NCI-H2227 (cell line): Measurements from ENCODE around the gene PPP1R17.
A peak's percentile ranks its signal among the peaks of the same experiment; 100 is the strongest.

Source experiments
- DNase-seq: peaks from one replicate; lab custom pipeline; 2025; ENCODE audit not compliant: unreplicated experiment; lab: John Stamatoyannopoulos, UW

The PPP1R17 gene

DNA sequence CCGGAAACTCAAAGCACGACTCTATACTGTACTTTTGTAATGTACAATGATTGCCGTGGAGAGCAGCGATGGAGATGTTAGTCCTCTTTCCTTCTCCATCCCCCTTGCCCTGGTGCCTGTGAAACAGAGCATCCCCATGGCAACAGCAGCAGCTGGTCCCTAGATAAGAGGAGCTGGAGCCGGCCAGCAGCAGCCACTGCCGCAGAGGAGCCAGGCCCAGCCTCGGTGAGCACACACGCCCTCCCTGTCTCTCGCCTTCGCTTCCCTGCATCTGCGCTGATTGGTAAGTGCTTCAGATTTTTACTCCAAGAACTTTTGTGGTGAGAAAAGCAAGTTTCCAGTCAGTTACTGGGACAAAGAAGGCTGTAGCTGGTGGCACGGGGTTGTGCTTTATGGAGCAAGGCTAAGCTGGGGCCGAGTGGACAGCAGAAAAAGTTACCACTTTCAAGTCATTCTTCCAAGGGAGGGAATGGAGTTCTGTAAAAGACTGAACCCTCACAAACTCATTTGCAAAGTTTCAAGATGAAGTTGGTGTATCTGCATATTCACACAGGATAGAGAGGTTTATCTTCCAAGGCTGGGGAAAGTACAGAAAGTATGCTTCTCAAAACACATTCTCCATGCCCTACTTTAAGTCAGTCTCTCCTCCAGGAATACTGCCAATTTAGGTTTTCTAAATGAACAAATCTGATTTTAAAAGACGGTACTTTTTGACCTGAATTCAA lies at the start of gene PPP1R17:
PPP1R17 (plus strand) TSS at position 192 of the 725 bp plus-strand sequence. CDS start 5,227 bp downstream, outside the sequence.
- DNase-seq: peak; percentile 48

DNA sequence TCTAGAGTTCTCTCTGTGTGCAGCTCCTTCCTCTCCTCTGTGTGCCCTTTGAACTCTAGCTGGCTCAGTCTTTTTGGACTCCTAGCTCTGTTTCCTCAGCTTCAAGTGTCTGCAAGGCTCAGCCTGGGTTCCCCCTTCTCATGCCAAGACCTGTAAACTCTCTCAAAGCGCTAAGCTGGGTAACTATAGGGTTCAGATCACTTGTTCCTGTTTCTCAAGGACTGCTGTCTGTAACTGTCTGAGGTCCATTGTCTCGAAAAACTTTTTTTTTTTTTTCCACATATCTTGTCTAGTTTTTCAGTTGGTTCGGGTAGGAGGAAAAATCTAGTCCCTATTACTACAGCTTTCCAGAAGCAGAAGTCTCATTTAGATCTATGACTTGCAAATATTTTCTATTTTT lies 46.6 kb upstream of the PPP1R17 start:
- no peak for DNase-seq

DNA sequence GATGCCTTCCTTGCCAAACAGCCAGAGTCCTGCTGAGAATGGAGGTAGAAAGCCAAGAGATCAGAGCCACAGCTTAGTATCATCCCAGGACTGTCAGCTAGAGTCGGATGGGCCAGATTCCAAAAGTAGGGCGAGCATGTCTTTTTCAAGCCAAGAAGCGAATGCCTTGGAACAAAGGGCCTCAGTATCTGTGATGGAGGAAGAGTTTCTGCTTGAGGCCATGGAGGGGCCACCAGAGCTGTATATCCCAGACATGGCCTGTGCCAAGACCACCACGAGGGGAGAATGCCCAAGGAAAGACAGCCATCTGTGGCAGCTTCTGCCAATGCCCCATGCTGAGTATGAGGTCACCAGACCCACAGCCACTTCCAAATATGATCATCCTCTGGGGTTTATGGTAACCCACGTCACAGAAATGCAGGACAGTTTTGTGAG lies 44.3 kb upstream of the PPP1R17 start:
- DNase-seq: no peak

DNA sequence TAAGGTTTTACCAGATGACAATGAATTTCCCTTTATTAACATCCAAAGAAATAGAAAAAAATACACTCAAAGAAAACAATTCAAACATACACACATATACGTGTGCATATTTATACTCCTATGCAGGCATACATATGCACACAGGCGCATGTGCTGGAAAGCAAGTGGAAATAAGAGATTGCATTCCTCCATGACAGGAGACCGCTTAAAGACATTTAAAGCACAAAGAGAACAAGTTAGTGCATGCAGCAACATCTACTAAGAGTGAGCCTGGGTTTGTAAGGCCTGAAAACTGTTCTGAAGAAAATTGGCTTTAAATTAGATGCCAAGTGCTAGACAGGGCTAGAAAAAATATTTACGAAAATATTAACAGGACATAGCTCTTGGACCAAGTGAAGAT lies 40.1 kb upstream of the PPP1R17 start:
- no peak for DNase-seq

DNA sequence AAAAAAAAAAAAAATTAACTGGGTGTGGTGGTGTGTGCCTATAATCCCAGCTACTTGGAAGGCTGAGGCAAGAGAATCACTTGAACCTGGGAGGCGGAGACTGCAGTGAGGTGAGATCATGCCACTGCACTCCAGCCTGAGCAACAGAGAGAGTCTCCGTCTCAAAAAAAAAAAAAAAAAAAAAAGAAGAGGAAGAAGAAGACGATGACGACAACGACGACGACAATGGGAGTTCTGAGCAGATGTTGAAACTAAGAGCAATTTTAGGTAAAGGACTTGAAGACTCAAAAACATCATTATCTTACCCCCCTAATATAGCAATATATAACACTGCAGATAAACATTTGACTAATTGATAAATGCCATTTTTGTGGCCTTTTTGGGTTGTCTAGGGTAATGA lies 39.5 kb upstream of the PPP1R17 start:
- DNase-seq: no peak

DNA sequence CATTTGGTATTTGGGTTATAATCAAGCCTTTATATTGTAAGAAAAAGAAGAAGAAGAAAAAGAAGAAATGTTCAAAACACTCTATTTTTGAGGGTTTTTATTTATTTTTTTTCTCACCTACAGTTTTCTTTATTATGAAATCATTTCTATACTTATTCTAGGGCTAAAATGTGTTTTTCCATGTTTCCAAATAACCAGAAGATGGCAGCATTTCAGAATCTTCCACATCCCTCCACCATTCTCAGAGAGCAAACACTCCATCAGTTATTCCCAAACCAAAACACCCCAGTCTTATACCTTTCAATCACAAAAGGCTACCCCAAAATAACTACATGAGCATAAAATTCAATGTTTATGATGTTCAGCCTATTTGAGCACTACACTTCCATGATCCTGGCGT lies 38.7 kb upstream of the PPP1R17 start:
- DNase-seq: no peak

DNA sequence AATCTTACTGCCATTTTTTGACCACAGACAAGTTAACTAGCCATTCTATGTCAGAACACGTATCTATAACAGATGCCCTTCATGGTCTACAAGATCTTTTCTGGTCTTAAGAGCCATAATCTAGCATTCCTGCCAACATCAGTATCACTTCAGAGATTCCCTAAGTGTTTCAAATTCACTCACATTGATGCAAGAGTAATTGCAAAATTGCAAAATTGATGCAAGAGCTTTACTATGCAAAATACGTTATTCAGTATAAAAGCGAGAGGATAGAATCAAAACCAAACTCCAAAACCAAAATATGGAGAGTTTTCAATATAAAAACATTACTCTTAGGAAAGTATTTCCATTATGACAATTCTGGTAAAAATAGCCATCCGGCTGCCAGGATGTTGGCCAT lies 38.1 kb upstream of the PPP1R17 start:
- no peak for DNase-seq

DNA sequence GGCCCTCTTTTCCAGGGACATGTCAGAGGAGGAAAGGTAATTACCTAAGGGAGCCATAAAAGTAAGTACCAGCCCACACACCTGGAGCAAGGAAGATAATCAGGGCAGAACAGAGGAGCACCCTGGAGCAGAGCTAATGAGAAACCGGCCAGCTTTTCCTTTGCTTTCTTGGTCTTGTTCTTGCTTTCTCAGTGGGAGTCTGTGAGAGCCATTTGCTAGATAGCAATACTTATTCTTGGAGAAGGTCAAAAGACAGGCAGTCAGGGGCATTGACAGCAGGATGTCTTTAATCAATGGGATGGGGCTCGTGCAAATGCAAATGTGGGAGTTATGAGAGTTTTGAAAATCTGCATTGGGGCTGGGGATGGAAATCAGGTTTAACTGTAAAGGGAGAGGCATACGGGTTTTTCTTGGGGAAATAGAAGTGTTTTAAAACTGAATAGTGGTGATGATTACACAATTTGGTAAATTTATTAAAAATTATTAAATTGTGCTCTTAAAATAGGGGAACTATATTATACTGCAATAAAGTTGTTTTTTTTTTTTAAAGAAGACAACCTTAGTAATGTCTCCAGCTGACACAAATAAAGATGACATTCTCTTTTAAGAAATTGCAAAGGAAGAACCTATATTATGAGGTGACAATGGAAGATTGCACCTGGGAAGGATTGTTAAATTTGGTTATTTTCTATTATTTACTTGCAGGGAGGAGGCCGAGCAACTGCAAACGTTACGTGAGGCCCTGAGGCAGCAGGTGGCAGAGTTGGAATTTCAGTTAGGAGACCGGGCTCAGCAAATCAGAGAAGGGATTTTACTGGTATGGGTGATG lies 35.6 kb upstream of the PPP1R17 start:
- no peak for DNase-seq

DNA sequence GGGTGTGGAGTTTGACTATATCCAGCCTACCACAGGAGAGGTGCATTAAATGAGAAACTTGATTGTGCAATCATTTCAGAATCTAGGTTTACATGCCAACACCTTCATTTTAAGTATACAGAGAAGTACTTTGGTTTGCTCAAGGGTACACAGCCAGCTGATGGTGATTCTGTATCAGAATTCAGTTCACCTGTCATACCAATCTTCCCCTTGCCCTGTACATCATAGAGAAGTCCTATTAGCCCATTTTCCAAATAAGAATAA lies 35.0 kb upstream of the PPP1R17 start:
- DNase-seq: no peak

DNA sequence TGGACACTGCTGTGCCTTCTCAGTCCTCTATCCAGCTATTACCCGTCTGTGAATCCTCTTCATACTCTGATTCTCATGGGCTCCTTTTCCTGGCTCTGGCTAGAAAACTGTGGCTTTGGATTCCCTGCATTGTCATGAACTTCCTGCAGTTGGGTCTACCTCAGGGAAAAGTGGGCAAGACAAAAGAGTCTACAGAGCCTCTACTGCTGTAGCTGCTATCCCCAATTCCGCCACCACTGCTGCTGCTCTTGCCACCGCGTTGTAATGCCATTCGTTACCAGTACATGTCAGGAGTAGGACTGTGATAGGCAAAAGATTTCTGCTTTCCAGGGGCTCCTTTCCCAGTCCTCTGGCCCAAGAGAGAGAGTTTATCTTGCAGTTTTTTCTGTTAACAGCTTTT lies 23.9 kb upstream of the PPP1R17 start:
- no peak for DNase-seq

DNA sequence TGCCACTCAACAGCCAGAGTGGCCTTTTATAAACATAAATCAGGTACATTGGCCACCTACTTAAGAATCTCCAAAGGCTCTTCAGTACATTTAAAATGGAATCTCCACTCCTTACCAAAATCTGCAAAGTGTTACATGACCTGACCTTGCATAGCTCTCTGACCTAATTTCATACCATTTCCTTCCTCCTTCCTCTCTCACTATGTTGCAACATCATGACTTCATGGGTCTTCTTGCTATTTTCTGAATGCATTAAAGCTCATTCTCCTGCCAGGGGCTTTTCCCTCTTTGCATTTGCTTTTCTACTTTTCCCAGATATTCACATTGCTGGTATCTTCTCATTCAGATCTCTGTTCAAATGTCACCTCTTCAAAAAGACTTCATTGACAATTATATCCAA lies 22.1 kb upstream of the PPP1R17 start:
- no peak for DNase-seq

DNA sequence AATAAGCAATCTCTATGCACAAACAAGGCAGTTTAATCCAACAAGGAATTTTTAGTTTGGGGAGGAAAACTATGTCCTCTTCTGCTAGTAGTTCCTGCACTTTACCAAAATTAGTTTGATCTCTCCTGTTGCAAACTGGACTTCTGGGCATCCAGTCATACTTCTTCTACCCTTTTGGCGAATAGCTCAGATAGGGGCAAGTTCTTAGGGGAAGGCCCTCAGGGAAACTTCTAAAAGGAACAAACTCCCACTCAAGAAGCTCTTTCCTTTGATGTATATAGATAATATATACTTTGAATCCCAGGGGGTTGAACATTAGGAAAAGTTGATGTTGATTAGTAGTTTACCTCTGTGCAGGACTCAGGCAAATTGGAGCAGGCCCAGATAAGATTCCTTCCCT lies 21.5 kb upstream of the PPP1R17 start:
- DNase-seq: no peak

DNA sequence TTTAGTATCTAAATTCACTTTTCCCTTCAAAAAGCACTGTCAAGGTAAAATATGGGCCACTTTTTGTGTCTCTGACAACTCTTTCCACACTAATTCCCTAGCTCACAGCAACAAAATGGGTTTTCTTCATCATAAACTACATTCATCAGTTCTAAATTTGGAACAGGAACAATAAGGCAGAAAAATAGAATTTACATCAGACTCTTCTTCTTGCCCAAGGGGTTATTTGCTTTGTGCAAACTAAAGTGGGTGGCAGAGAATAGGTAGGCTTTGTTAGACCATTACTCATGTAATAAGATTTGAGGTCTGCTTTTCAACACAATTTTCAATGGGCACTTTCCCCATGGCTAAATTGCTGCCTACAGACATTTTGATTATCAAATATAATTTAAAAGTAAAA lies 17.6 kb upstream of the PPP1R17 start:
- no peak for DNase-seq

DNA sequence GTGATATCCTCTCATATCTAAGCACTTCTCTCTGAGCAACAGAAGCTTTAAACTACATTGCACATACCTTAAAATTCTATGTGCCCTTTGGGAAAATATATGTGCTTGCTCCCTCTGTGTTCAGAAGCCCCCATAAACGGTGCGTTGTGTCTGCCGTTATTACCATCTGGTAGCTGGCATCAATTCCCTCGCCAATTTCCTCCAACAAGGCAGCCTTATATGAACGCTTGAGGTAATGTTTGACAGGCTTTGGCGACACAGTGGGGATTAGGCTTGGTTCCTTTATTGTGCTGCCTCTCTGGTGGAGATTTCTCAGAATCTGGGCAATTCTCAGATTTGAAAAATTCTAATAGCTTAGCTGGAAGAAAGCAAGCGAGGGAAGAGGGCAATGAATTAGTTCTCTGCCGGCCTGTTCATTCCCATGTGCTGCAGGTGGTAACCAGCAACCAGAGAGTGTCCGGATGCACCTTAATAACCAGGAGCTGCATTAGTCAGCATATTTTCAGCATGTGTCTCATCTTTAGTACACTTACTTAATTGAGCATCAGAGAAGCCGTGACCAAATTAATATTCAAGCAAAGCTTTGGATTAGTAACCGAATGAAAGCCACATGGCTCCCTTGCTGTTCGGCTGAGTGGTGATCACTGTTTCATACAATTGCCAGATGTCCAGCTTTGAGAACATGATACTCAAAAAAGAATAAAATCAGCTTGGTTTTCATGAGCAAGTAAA lies 7.3 kb upstream of the PPP1R17 start:
- DNase-seq: no peak

DNA sequence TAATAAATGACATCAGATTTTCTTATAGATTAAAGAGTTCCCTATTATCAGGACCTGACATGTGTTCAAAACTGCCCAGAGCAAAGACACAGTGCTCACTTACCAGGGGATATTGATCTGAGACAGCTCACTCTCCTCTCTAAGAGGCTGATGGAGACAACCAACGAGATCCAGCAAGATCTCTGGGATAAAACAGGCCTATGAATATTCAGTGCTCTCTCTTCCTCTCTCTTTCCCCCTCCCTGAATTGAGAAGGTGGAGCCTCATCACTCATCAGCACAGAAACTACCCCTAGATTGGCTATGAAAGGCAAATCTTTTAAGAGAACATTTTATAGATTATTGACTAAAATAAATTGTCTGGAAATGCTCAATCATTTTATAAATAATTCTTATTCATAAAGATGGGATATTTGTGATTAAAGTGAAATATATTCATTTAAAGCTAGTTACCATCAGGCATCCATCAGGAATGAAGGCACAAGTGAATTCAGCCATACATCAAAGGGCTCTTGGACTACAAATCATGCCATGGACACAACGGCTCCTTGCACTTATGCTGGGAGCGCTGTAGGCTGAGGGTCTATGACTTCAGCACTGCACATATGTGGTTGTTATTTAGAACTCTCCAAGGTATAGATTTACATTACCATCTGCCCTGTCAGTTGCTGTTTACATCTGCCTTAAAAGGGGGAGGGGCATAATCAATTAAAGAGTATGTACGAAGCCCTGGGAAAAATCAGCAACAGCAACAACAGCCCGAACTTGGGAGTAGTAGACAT lies 3.4 kb upstream of the PPP1R17 start:
- DNase-seq: no peak

DNA sequence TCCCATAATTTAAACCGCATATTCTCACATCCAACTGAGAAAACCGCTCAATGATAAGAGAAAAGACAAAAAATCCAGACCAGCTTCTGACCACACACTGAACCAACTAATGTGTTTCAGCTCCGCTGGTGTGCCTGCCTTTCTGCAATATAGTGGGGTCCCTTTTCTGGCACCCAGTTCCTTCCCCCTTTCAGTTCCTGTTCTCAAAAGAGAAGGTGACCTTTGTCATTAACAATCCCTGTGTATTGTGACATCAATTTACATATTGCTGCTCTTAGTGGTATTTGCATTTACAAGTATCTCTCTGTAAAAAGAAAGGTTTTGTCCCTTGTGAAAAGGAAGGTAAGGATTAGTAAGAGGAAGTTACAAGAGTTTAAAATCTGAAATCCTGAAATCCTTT lies 1.4 kb downstream of the PPP1R17 start:
- DNase-seq: no peak

DNA sequence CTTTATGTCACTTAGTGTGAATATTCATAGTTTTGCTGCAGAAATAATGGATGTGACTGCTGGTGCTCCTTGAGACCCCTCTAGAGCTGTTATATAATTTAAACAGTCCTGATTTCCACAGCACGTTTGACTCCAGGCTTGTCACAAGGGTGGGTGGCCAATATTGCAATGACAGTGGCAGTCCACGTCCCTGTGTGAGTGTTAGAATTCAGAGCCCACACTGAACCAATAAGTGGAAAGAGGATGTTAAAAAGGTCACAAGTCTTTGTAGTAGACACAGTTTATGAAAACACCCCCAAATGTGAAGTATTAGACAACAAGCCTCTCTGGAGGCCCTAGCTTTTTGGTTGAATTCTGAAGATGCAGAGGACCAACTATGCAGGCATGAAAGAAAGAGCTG lies 2.0 kb downstream of the PPP1R17 start:
- DNase-seq: no peak

DNA sequence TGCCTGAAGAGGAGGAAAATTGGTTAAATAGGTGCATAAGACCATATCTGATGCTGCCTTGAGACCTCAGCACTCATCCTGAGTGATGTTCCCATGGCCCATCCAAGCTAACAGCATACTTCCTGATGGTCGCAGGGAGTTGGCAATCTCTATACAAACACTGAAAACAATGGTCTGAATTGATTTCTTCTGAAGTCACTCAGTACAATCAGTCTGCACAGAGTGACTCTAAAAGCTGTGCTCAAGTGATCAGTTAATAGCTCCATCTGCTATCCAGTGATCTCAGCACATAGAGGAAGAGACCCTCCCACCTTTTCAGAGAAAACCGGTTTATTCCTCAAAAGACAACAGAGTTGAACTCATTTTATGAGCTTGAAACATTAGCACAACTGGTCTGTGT lies 3.9 kb downstream of the PPP1R17 start:
- DNase-seq: no peak

DNA sequence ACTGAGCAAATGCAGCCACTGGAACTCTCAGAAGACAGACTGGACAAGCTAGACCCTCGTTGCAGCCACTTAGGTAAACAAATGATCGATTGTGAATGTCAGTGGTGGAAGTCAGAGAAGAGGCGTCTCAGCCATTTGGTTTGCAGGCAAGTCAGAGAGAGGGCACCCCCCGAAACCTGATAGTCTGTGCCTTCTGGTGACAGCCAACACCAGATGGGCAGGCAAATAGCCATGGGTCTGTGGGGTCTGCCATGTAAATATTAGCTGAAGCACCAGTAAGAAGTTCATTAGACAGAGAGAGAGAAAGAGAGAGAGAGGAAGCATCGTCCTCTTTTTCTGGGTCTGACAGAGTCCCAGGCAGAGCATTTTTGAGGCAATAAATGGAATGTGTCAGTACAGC lies 5.4 kb downstream of the PPP1R17 start:
- DNase-seq: no peak

DNA sequence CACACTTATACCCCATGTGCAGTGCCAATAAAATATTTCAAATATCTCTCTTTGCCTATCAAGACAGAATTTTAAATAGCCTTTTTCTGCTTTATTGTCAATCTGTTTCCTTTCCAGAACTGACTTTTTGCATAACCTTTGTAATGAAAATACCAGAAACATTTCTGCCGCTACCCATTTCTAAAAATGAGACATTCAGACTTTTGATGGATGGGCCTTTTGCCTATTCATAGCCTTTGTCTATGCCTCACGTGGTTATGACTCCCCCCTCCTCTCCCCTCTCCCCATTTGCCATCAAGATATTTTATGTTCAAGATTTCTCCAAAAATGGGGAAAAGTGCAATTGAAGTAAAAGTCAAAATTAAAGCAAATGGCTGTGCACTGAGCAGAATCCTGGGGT lies 5.9 kb downstream of the PPP1R17 start:
- DNase-seq: no peak

DNA sequence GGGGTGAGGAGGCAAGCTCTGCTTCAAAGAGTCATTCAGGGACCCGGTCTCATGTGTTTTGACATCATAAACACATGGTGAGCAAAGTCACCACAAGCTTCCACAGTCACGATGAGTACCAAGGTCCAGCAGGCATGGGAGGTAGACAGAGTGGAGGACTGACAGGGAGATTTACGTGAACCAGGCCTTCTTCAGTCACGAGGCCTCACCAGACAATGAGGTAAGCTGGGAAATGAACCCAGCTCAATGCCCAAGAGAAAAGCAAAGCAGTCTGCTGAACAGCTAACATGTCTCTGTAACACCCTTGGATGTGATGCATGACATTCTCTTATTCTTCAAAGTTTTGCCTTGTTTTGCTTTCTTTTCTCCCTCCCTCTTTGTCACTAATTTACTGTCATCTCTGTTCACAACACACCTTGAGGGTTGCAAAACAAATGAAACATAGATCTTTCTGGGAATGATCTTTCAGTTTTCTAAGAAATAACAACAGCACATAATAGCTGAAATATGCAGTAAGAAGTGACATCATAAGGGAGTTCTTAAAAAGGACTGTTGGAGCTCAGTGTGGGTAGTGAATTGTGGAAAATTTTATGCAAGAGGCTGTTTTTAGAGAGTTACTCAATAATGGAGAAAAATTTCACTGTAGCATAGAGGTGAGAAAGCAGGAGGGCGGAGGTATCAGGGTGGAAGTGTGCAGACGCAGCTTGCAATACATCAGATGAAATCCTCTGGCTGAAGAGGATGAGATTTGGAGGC lies 9.0 kb downstream of the PPP1R17 start:
- DNase-seq: no peak
